Natural killer cell treated with Interleukin-12 subunit alpha and Interleukin-12 subunit beta and Interleukin-15 and Interleukin-18, amount 100 ng/mL, for 72 hours (primary cell): ENCODE measurements around the gene SLC12A2. TPM values are rescaled to one million over a fixed set of nuclear protein-coding genes. Genes with fewer than 3 reads are reported as not detected.

ENCODE experiments used
- ATAC-seq, 2 donors: fragments of 150-1000 bp; cut with Tn5 transposase in 1 of 2; sonication (Bioruptor Pico), chemical (Tn5 transposase) in 1 of 2; 2 replicates each; pipeline ENCODE4 v1.10.0; 2021
- DNase-seq: peaks from one replicate; pipeline ENCODE4 v3.0.0; 2022; ENCODE audit warnings: low spot score
- H3K27ac Mint-ChIP-seq, 2 donors: 1 replicate in 1 of 2; 2 replicates in 1 of 2; pipeline ENCODE4 v1.8.0; 2022; ENCODE audit warnings: mixed read lengths in 2 of 2, mild to moderate bottlenecking in 1 of 2, moderate library complexity in 1 of 2
- H3K27me3 Mint-ChIP-seq, 2 donors: 1 replicate in 1 of 2; 2 replicates in 1 of 2; pipeline ENCODE4 v1.8.0; 2022; ENCODE audit warnings: mixed read lengths in 2 of 2
- H3K36me3 Mint-ChIP-seq: one replicate; pipeline ENCODE4 v1.8.0; 2022; ENCODE audit warnings: mixed read lengths
- H3K4me1 Mint-ChIP-seq, 2 donors: 1 replicate in 1 of 2; 2 replicates in 1 of 2; pipeline ENCODE4 v1.8.0; 2022; ENCODE audit warnings: low read depth in 2 of 2, mixed read lengths in 2 of 2, mild to moderate bottlenecking in 1 of 2
- H3K4me3 Mint-ChIP-seq: one replicate; pipeline ENCODE4 v1.8.0; 2022; ENCODE audit warnings: mixed read lengths
- H3K9me3 Mint-ChIP-seq: 2 replicates; pipeline ENCODE4 v1.8.0; 2022; ENCODE audit warnings: mixed read lengths
- total RNA-seq, 2 donors: library from RNA; stranded (reverse); gene quantifications; one replicate each; pipeline ENCODE4 v1.2.3, GENCODE V29; 2022

The SLC12A2 gene
- 10 to 100 TPM; 20.1 to 26.1 TPM for total RNA-seq

- ATAC-seq = peak; percentile 83 to 89
- H3K27me3 Mint-ChIP-seq = no peaks in the 10 kb centered on the region
- H3K36me3 Mint-ChIP-seq = peaks cover 10% of the 10 kb centered on the region
- no peaks in the 10 kb centered on the region for H3K9me3 Mint-ChIP-seq
- peak within 1 kb of the TSS; percentile 81 to 88 for H3K27ac Mint-ChIP-seq
- DNase-seq = peak; percentile 97
- peak within 1 kb of the TSS; percentile 84 for H3K4me3 Mint-ChIP-seq
- peaks cover 44 to 53% of the 10 kb centered on the region in 2 donors for H3K4me1 Mint-ChIP-seq
Observed at GRCh38 chr5:128083033-128083810, at the start of gene SLC12A2. Gene SLC12A2, plus strand, starts transcription at chr5:128083766. Its CDS starts 189 bp downstream, at chr5:128083955.

- DNase-seq (no peak), ATAC-seq (no peak)
- H3K27ac Mint-ChIP-seq = no peak overlapping the region
- no peaks in the 10 kb centered on the region for H3K36me3 Mint-ChIP-seq
- peaks cover 0 to 7% of the 10 kb centered on the region in 2 donors for H3K4me1 Mint-ChIP-seq
- peaks cover 2% of the 10 kb centered on the region for H3K9me3 Mint-ChIP-seq
- H3K4me3 Mint-ChIP-seq = no peak overlapping the region
- no peaks in the 10 kb centered on the region for H3K27me3 Mint-ChIP-seq
Observed at GRCh38 chr5:128035689-128036088, 47.9 kb upstream of the SLC12A2 start.

- ATAC-seq (no peak), DNase-seq (no peak)
- Mint-ChIP-seq H3K4me3 (no peak overlapping the region), H3K4me1 (peaks cover 0 to 7% of the 10 kb centered on the region in 2 donors), H3K27me3 (no peaks in the 10 kb centered on the region), H3K27ac (no peak overlapping the region), H3K36me3 (no peaks in the 10 kb centered on the region), H3K9me3 (peaks cover 2% of the 10 kb centered on the region)
Observed at GRCh38 chr5:128036950-128037349, 46.6 kb upstream of the SLC12A2 start.

- Mint-ChIP-seq H3K27me3 (no peaks in the 10 kb centered on the region), H3K27ac (no peak overlapping the region), H3K4me1 (peaks cover 0 to 6% of the 10 kb centered on the region in 2 donors), H3K9me3 (no peaks in the 10 kb centered on the region), H3K36me3 (no peaks in the 10 kb centered on the region), H3K4me3 (no peak overlapping the region)
- no peak for DNase-seq
- no peak for ATAC-seq
Observed at GRCh38 chr5:128038643-128039042, 44.9 kb upstream of the SLC12A2 start.

GRCh38 chr5:128040927-128041326 is 42.6 kb upstream of the SLC12A2 start:
- DNase-seq = no peak
- Mint-ChIP-seq H3K4me1 (peaks cover 0 to 1% of the 10 kb centered on the region in 2 donors), H3K36me3 (no peaks in the 10 kb centered on the region), H3K9me3 (no peaks in the 10 kb centered on the region), H3K27me3 (no peaks in the 10 kb centered on the region), H3K27ac (no peak overlapping the region), H3K4me3 (no peak overlapping the region)
- ATAC-seq = no peak

- H3K27me3 Mint-ChIP-seq = no peaks in the 10 kb centered on the region
- ATAC-seq (no peak), DNase-seq (no peak)
- H3K4me1 Mint-ChIP-seq = no peaks in the 10 kb centered on the region
- no peak overlapping the region for H3K27ac Mint-ChIP-seq
- no peak overlapping the region for H3K4me3 Mint-ChIP-seq
- H3K36me3 Mint-ChIP-seq = peaks cover 16% of the 10 kb centered on the region
- H3K9me3 Mint-ChIP-seq = no peaks in the 10 kb centered on the region
Observed at GRCh38 chr5:128052780-128053179, 30.8 kb upstream of the SLC12A2 start.

- H3K27me3 Mint-ChIP-seq = no peaks in the 10 kb centered on the region
- no peak overlapping the region for H3K4me3 Mint-ChIP-seq
- peaks cover 10% of the 10 kb centered on the region for H3K36me3 Mint-ChIP-seq
- no peak for ATAC-seq
- H3K4me1 Mint-ChIP-seq = no peaks in the 10 kb centered on the region
- no peaks in the 10 kb centered on the region for H3K9me3 Mint-ChIP-seq
- no peak for DNase-seq
- no peak overlapping the region for H3K27ac Mint-ChIP-seq
Observed at GRCh38 chr5:128053291-128053954, 30.1 kb upstream of the SLC12A2 start.

GRCh38 chr5:128060644-128061385 is 22.8 kb upstream of the SLC12A2 start:
- Mint-ChIP-seq H3K4me1 (no peaks in the 10 kb centered on the region), H3K9me3 (no peaks in the 10 kb centered on the region), H3K27ac (no peak overlapping the region), H3K27me3 (no peaks in the 10 kb centered on the region), H3K4me3 (no peak overlapping the region), H3K36me3 (no peaks in the 10 kb centered on the region)
- DNase-seq (no peak), ATAC-seq (no peak)

GRCh38 chr5:128062172-128062746 is 21.3 kb upstream of the SLC12A2 start:
- no peak for ATAC-seq
- Mint-ChIP-seq H3K4me1 (no peaks in the 10 kb centered on the region), H3K36me3 (no peaks in the 10 kb centered on the region), H3K9me3 (no peaks in the 10 kb centered on the region), H3K27me3 (no peaks in the 10 kb centered on the region), H3K4me3 (no peak overlapping the region), H3K27ac (no peak overlapping the region)
- DNase-seq = no peak

GRCh38 chr5:128074171-128074570 is 9.4 kb upstream of the SLC12A2 start:
- ATAC-seq (no peak), DNase-seq (no peak)
- peaks cover 0 to 3% of the 10 kb centered on the region in 2 donors for H3K4me1 Mint-ChIP-seq
- H3K27me3 Mint-ChIP-seq = no peaks in the 10 kb centered on the region
- H3K36me3 Mint-ChIP-seq = no peaks in the 10 kb centered on the region
- no peak overlapping the region for H3K4me3 Mint-ChIP-seq
- H3K9me3 Mint-ChIP-seq = no peaks in the 10 kb centered on the region
- H3K27ac Mint-ChIP-seq = no peak overlapping the region

GRCh38 chr5:128074953-128075352 is 8.6 kb upstream of the SLC12A2 start:
- ATAC-seq = no peak
- no peaks in the 10 kb centered on the region for H3K9me3 Mint-ChIP-seq
- peaks cover 1 to 5% of the 10 kb centered on the region in 2 donors for H3K4me1 Mint-ChIP-seq
- no peaks in the 10 kb centered on the region for H3K36me3 Mint-ChIP-seq
- no peak overlapping the region for H3K4me3 Mint-ChIP-seq
- no peak overlapping the region for H3K27ac Mint-ChIP-seq
- no peak for DNase-seq
- no peaks in the 10 kb centered on the region for H3K27me3 Mint-ChIP-seq

- H3K27me3 Mint-ChIP-seq = no peaks in the 10 kb centered on the region
- no peak for DNase-seq
- peaks cover 19 to 24% of the 10 kb centered on the region in 2 donors for H3K4me1 Mint-ChIP-seq
- H3K9me3 Mint-ChIP-seq = no peaks in the 10 kb centered on the region
- H3K27ac Mint-ChIP-seq = no peak overlapping the region
- H3K36me3 Mint-ChIP-seq = no peaks in the 10 kb centered on the region
- ATAC-seq = no peak
- H3K4me3 Mint-ChIP-seq = no peak overlapping the region
Observed at GRCh38 chr5:128077526-128077925, 6.0 kb upstream of the SLC12A2 start.

- Mint-ChIP-seq H3K27me3 (no peaks in the 10 kb centered on the region), H3K9me3 (no peaks in the 10 kb centered on the region), H3K4me1 (peaks cover 31 to 40% of the 10 kb centered on the region in 2 donors), H3K36me3 (no peaks in the 10 kb centered on the region), H3K4me3 (peak overlapping the region; percentile 84), H3K27ac (peak overlapping the region; percentile 81 to 88)
- no peak for ATAC-seq
- no peak for DNase-seq
Observed at GRCh38 chr5:128081111-128081851, 2.3 kb upstream of the SLC12A2 start.
